ENCODE data around the gene ZNF124. TPM values are rescaled to one million over a fixed set of nuclear protein-coding genes. Genes with fewer than 3 reads are reported as not detected.

ZNF124 gene
- total and polyA plus RNA-seq, 5 donors from 2014 or later, result 4.7 to 15.0 (median 7.4) TPM

DNA sequence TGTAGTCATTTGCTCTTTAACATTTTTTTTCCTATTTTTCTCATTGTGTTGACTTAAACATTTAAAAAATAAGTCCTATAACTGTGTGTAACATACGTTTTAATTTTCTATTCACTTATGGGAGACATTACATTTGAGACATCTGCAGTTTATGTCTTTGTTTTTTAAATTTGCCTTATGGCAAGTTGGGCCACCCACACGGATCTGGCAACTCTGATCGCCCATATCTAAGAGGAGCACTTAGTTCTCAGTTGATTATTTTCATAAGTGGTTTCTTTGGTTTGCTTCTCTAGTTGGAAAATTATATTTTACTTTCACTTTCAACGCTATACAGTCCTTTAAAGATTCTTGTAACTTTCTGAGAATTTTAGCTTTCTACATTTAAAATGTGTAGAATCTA, 13.8 kb upstream of the ZNF124 start:
- Histone ChIP-seq H3K9me3 (ENCODE audit: control insufficient read depth in 2 of 2, low read length in 2 of 2) (peaks cover 56 to 76% of the 10 kb centered on the region in 2 experiments), H3K27me3 (ENCODE audit: control insufficient read depth, insufficient read depth, low read length) (no peaks in the 10 kb centered on the region), H3K27ac (ENCODE audit: insufficient read depth, low read length, poor library complexity, severe bottlenecking) (no peak overlapping the region), H3K36me3 (ENCODE audit: control insufficient read depth, insufficient read depth, low read length) (peaks cover 10% of the 10 kb centered on the region), H3K4me3 (ENCODE audit: low read depth, low read length) (no peak overlapping the region), H3K4me1 (ENCODE audit: control insufficient read depth, insufficient read depth, low read length, poor library complexity, severe bottlenecking) (no peaks in the 10 kb centered on the region)
- Mint-ChIP-seq H3K4me3 (no peak overlapping the region), H3K36me3 (peaks cover 17% of the 10 kb centered on the region), H3K9me3 (peaks cover 0 to 65% (median 25%) of the 10 kb centered on the region in 7 donors), H3K27me3 (no peaks in the 10 kb centered on the region), H3K27ac (no peak overlapping the region), H3K4me1 (peaks cover 0 to 4% (median 0%) of the 10 kb centered on the region in 4 donors)
- no peak for ATAC-seq (ENCODE audit: low read depth in 2 of 2)
- DNase-seq, result no peak

DNA sequence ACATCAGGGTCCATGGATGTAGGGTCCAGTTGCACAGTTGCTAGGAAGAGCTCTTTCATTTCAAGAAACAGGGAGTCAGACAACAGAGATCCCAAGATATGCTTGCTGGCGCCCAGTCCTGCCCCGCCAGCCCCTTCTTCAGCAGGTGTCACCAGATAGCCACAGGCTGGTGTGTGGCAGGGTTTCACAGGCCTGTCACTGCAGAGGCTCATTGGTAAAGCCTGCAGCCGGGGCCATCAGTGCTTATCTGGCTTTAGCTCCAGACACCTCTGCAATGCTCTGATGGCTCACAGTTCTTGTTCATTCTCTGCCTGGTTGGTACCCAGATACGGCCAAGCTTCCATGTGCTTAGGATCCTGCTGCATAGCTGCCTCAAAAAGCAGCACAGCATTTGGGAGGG, 12.4 kb upstream of the ZNF124 start:
- H3K4me3 ChIP-seq (ENCODE audit: low read depth, low read length), result no peak overlapping the region
- Mint-ChIP-seq H3K4me3 (peak overlapping the region in 2 of 4 donors; percentile 10 to 31), H3K27ac (no peak overlapping the region), H3K36me3 (peaks cover 4% of the 10 kb centered on the region), H3K27me3 (no peaks in the 10 kb centered on the region), H3K9me3 (peaks cover under 1 to 59% (median 15%) of the 10 kb centered on the region in 7 donors), H3K4me1 (peaks cover 0 to 4% (median 0%) of the 10 kb centered on the region in 4 donors)
- H3K36me3 ChIP-seq (ENCODE audit: control insufficient read depth, insufficient read depth, low read length), result peaks cover 2% of the 10 kb centered on the region
- DNase-seq (no peak), ATAC-seq (ENCODE audit: low read depth in 2 of 2) (no peak)
- no peaks in the 10 kb centered on the region for H3K4me1 ChIP-seq (ENCODE audit: control insufficient read depth, insufficient read depth, low read length, poor library complexity, severe bottlenecking)
- no peak overlapping the region for H3K27ac ChIP-seq (ENCODE audit: insufficient read depth, low read length, poor library complexity, severe bottlenecking)
- no peaks in the 10 kb centered on the region for H3K27me3 ChIP-seq (ENCODE audit: control insufficient read depth, insufficient read depth, low read length)
- H3K9me3 ChIP-seq (ENCODE audit: control insufficient read depth in 2 of 2, low read length in 2 of 2), result peaks cover 47 to 73% of the 10 kb centered on the region in 2 experiments

DNA sequence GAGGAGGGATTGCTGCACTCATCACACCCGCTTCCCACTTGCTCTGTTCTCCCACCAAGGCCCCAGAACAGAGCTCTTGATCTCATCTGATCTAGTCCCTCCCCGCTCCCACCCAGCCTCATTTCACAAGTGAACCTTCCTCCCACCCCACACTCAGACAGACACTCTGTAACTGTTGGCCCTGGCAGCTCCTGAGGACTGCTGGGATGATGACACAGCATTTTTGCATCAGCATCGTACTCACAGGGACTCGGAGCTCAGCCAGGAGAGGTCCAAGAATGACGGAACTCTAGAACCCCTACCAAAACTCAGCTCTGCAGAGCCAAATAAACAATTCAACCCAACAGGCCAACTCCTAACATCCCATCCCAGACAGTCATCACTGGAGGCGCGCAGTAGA, 11.2 kb upstream of the ZNF124 start:
- Mint-ChIP-seq H3K9me3 (peaks cover 3 to 54% (median 17%) of the 10 kb centered on the region in 7 donors), H3K27ac (no peak overlapping the region), H3K36me3 (peaks cover 4% of the 10 kb centered on the region), H3K27me3 (no peaks in the 10 kb centered on the region), H3K4me3 (no peak overlapping the region), H3K4me1 (peaks cover 0 to 4% (median 0%) of the 10 kb centered on the region in 4 donors)
- H3K27ac ChIP-seq (ENCODE audit: insufficient read depth, low read length, poor library complexity, severe bottlenecking), result no peak overlapping the region
- no peaks in the 10 kb centered on the region for H3K27me3 ChIP-seq (ENCODE audit: control insufficient read depth, insufficient read depth, low read length)
- no peak for DNase-seq
- peaks cover 2% of the 10 kb centered on the region for H3K36me3 ChIP-seq (ENCODE audit: control insufficient read depth, insufficient read depth, low read length)
- H3K9me3 ChIP-seq (ENCODE audit: control insufficient read depth in 2 of 2, low read length in 2 of 2), result peaks cover 48 to 69% of the 10 kb centered on the region in 2 experiments
- no peaks in the 10 kb centered on the region for H3K4me1 ChIP-seq (ENCODE audit: control insufficient read depth, insufficient read depth, low read length, poor library complexity, severe bottlenecking)
- ATAC-seq (ENCODE audit: low read depth in 2 of 2), result no peak
- H3K4me3 ChIP-seq (ENCODE audit: low read depth, low read length), result no peak overlapping the region

DNA sequence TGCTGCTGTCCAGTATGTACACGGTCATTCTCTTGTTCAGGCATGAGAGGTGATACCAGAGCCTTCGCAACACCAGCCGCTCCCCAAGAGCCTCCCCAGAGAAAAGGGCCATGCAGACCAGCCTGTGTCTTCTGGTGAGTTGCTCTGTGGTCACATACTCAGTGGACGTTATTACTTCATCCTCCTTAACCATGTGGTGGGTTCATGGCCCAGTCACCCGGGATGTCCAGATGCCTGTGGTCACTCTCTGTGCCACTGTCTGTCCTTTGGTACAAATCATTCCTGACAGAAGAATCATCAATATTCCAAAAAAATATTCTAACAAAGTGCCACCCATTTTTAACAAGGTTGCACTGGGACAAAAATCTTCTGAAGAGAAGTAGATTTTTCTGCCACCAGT, 8.8 kb upstream of the ZNF124 start:
- ATAC-seq (ENCODE audit: low read depth in 2 of 2) (no peak), DNase-seq (no peak)
- Histone ChIP-seq H3K4me3 (ENCODE audit: low read depth, low read length) (no peak overlapping the region), H3K27me3 (ENCODE audit: control insufficient read depth, insufficient read depth, low read length) (no peaks in the 10 kb centered on the region), H3K4me1 (ENCODE audit: control insufficient read depth, insufficient read depth, low read length, poor library complexity, severe bottlenecking) (no peaks in the 10 kb centered on the region), H3K27ac (ENCODE audit: insufficient read depth, low read length, poor library complexity, severe bottlenecking) (no peak overlapping the region), H3K36me3 (ENCODE audit: control insufficient read depth, insufficient read depth, low read length) (no peaks in the 10 kb centered on the region), H3K9me3 (ENCODE audit: control insufficient read depth in 2 of 2, low read length in 2 of 2) (peaks cover 34 to 48% of the 10 kb centered on the region in 2 experiments)
- H3K9me3 Mint-ChIP-seq, result peaks cover 5 to 38% (median 11%) of the 10 kb centered on the region in 7 donors
- H3K4me3 Mint-ChIP-seq, result no peak overlapping the region
- H3K4me1 Mint-ChIP-seq, result peaks cover 0 to 2% (median 0%) of the 10 kb centered on the region in 4 donors
- no peaks in the 10 kb centered on the region for H3K27me3 Mint-ChIP-seq
- H3K36me3 Mint-ChIP-seq, result no peaks in the 10 kb centered on the region
- H3K27ac Mint-ChIP-seq, result no peak overlapping the region

DNA sequence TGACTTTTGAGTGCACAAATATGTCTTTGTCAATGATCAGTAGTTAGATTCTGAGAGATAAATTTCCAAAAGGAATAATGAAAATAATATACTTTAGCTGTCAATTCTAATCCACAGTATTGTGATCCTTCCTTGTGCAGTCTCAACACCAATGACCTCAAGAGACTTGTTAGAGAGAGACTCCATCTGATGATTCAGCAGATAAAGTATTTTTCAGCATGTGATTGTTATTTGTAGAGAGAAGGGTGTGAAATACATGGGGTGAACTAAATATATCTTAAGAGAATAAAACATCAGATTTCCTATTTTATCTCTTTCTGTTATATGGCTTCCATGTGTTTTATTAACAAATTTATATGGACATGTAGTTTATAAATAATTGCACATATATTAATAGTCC, 5.9 kb upstream of the ZNF124 start:
- peaks cover 13 to 20% of the 10 kb centered on the region in 2 experiments for H3K9me3 ChIP-seq (ENCODE audit: control insufficient read depth in 2 of 2, low read length in 2 of 2)
- H3K27me3 ChIP-seq (ENCODE audit: control insufficient read depth, insufficient read depth, low read length), result no peaks in the 10 kb centered on the region
- no peak for ATAC-seq (ENCODE audit: low read depth in 2 of 2)
- Mint-ChIP-seq H3K4me1 (no peaks in the 10 kb centered on the region), H3K36me3 (no peaks in the 10 kb centered on the region), H3K4me3 (no peak overlapping the region), H3K9me3 (peaks cover 5 to 22% (median 6%) of the 10 kb centered on the region in 7 donors), H3K27me3 (no peaks in the 10 kb centered on the region), H3K27ac (no peak overlapping the region)
- DNase-seq, result no peak
- H3K27ac ChIP-seq (ENCODE audit: insufficient read depth, low read length, poor library complexity, severe bottlenecking), result no peak overlapping the region
- no peaks in the 10 kb centered on the region for H3K4me1 ChIP-seq (ENCODE audit: control insufficient read depth, insufficient read depth, low read length, poor library complexity, severe bottlenecking)
- no peaks in the 10 kb centered on the region for H3K36me3 ChIP-seq (ENCODE audit: control insufficient read depth, insufficient read depth, low read length)
- H3K4me3 ChIP-seq (ENCODE audit: low read depth, low read length), result no peak overlapping the region

DNA sequence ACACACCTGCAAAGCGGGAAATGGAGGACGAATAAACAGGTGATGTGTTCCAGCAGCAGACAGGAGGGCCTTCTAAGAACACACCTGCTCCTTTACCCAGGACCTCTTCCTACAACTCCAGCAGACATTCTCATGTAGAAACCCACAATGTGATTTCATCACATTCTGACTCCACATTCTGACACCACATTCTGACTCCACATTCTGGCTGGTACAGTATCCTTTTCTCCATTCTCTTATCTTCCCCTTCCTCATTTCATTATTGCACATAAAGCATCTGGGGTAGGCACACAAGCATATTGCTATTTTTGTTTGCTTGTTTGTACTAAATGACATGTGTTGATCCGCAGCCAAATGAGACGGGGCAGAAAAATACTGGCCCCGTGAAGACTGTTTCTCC, 3.6 kb upstream of the ZNF124 start:
- no peak overlapping the region for H3K4me3 ChIP-seq (ENCODE audit: low read depth, low read length)
- no peaks in the 10 kb centered on the region for H3K27me3 ChIP-seq (ENCODE audit: control insufficient read depth, insufficient read depth, low read length)
- no peaks in the 10 kb centered on the region for H3K27me3 Mint-ChIP-seq
- H3K9me3 ChIP-seq (ENCODE audit: control insufficient read depth in 2 of 2, low read length in 2 of 2), result peaks cover 8 to 14% of the 10 kb centered on the region in 2 experiments
- no peak overlapping the region for H3K27ac Mint-ChIP-seq
- no peak overlapping the region for H3K27ac ChIP-seq (ENCODE audit: insufficient read depth, low read length, poor library complexity, severe bottlenecking)
- H3K9me3 Mint-ChIP-seq, result peaks cover 5 to 9% (median 6%) of the 10 kb centered on the region in 7 donors
- no peak for ATAC-seq (ENCODE audit: low read depth in 2 of 2)
- DNase-seq, result no peak
- peaks cover 0 to 3% (median 1%) of the 10 kb centered on the region in 4 donors for H3K4me1 Mint-ChIP-seq
- no peaks in the 10 kb centered on the region for H3K36me3 Mint-ChIP-seq
- peak overlapping the region in 1 of 4 donors; percentile 29 for H3K4me3 Mint-ChIP-seq
- H3K4me1 ChIP-seq (ENCODE audit: control insufficient read depth, insufficient read depth, low read length, poor library complexity, severe bottlenecking), result no peaks in the 10 kb centered on the region
- H3K36me3 ChIP-seq (ENCODE audit: control insufficient read depth, insufficient read depth, low read length), result no peaks in the 10 kb centered on the region

DNA sequence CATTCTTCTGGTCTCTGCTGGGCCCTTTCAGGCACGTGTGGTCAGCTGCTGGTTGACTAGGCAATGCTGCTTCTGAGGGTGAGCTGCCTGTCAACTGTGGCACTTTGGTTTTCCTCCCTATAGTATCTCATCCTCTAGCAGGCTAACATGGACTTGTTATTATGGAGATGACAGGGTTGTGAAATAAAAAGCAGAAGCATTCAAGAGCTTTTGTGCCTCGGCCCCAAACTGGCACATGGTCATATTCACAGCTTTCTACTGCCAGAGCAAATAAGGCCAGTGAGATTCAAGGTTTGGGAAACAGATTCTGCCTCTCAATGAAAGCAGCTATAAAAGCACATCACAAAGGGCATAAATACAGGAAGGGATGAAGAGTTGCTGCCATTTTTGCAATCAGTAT, 1.6 kb upstream of the ZNF124 start:
- Histone ChIP-seq H3K27me3 (ENCODE audit: control insufficient read depth, insufficient read depth, low read length) (no peaks in the 10 kb centered on the region), H3K36me3 (ENCODE audit: control insufficient read depth, insufficient read depth, low read length) (peaks cover 2% of the 10 kb centered on the region), H3K27ac (ENCODE audit: insufficient read depth, low read length, poor library complexity, severe bottlenecking) (no peak overlapping the region), H3K4me1 (ENCODE audit: control insufficient read depth, insufficient read depth, low read length, poor library complexity, severe bottlenecking) (no peaks in the 10 kb centered on the region), H3K9me3 (ENCODE audit: control insufficient read depth in 2 of 2, low read length in 2 of 2) (no peaks in the 10 kb centered on the region), H3K4me3 (ENCODE audit: low read depth, low read length) (no peak overlapping the region)
- Mint-ChIP-seq H3K36me3 (no peaks in the 10 kb centered on the region), H3K9me3 (peaks cover 0 to 2% (median 0%) of the 10 kb centered on the region in 7 donors), H3K27ac (peak overlapping the region in 1 of 3 donors; percentile 65), H3K4me1 (peaks cover 0 to 16% (median 7%) of the 10 kb centered on the region in 4 donors), H3K27me3 (no peaks in the 10 kb centered on the region), H3K4me3 (peak overlapping the region in 1 of 4 donors; percentile 6)
- DNase-seq (no peak), ATAC-seq (ENCODE audit: low read depth in 2 of 2) (no peak)

DNA sequence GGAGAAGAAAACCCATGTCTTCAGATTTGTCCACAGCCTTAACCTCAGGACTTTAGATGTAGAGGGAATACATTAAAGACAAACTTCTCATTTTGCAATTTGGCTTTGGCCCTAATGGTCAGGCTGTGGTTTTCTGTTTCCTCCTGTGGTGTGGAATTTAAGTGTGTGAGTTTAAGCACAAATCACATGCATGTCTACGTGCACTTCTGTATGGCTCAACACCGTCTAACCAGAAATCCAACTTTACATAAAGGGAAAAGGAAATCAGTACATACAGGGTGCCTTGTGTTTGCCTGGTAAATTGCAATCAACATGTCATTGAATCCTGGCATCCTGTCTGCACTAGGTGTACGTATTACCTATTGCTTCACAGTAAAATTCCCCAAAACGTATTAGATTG, 1.2 kb upstream of the ZNF124 start:
- ATAC-seq (ENCODE audit: low read depth in 2 of 2) (no peak), DNase-seq (no peak)
- Mint-ChIP-seq H3K36me3 (no peaks in the 10 kb centered on the region), H3K9me3 (peaks cover 0 to 2% (median 0%) of the 10 kb centered on the region in 7 donors), H3K27ac (peak overlapping the region in 1 of 3 donors; percentile 65), H3K4me3 (peak overlapping the region in 2 of 4 donors; percentile 6 to 74), H3K27me3 (no peaks in the 10 kb centered on the region), H3K4me1 (peaks cover 0 to 17% (median 8%) of the 10 kb centered on the region in 4 donors)
- Histone ChIP-seq H3K27ac (ENCODE audit: insufficient read depth, low read length, poor library complexity, severe bottlenecking) (no peak overlapping the region), H3K36me3 (ENCODE audit: control insufficient read depth, insufficient read depth, low read length) (peaks cover 2% of the 10 kb centered on the region), H3K27me3 (ENCODE audit: control insufficient read depth, insufficient read depth, low read length) (no peaks in the 10 kb centered on the region), H3K9me3 (ENCODE audit: control insufficient read depth in 2 of 2, low read length in 2 of 2) (no peaks in the 10 kb centered on the region), H3K4me1 (ENCODE audit: control insufficient read depth, insufficient read depth, low read length, poor library complexity, severe bottlenecking) (no peaks in the 10 kb centered on the region), H3K4me3 (ENCODE audit: low read depth, low read length) (no peak overlapping the region)

All from CD4-positive, CD25-positive, alpha-beta regulatory T cell (primary cell).